ENCODE data around the gene ZER1.
"Not testable (repeated sequence)": the region's sequence is repeated elsewhere in the genome, so short reads cannot be mapped to it uniquely, and the experiment has no call there.

Gene ZER1

GRCh38 chr9:128696923-128697707, 74.6 kb downstream of the ZER1 start:
- no peak for DNase-seq (ENCODE audit: extremely low read depth in 1 of 2, low read depth in 1 of 2)

- DNase-seq (ENCODE audit: extremely low read depth in 1 of 2, low read depth in 1 of 2) = no peak
Measured at GRCh38 chr9:128694344-128694743, 77.4 kb downstream of the ZER1 start.

- not testable (repeated sequence) for DNase-seq (ENCODE audit: extremely low read depth in 1 of 2, low read depth in 1 of 2)
Measured at GRCh38 chr9:128693738-128694137, 78.0 kb downstream of the ZER1 start.

- no peak for DNase-seq (ENCODE audit: extremely low read depth in 1 of 2, low read depth in 1 of 2)
Measured at GRCh38 chr9:128690684-128691034, 81.1 kb downstream of the ZER1 start.

- peak; percentile 21 to 40 for DNase-seq (ENCODE audit: extremely low read depth in 1 of 2, low read depth in 1 of 2)
Measured at GRCh38 chr9:128689820-128690683, 81.7 kb downstream of the ZER1 start.

GRCh38 chr9:128689293-128689774, 82.4 kb downstream of the ZER1 start:
- DNase-seq (ENCODE audit: extremely low read depth in 1 of 2, low read depth in 1 of 2) = peak; percentile 20 to 48

- DNase-seq (ENCODE audit: extremely low read depth in 1 of 2, low read depth in 1 of 2) = peak; percentile 62 to 85
Measured at GRCh38 chr9:128688501-128689292, 83.0 kb downstream of the ZER1 start, which contains the start of gene SET. TSS of gene SET (plus strand) at chr9:128689222. CDS start at chr9:128689583, 361 bp downstream.

- DNase-seq (ENCODE audit: extremely low read depth in 1 of 2, low read depth in 1 of 2) = no peak
Measured at GRCh38 chr9:128687453-128687852, 84.3 kb downstream of the ZER1 start.

- no peak for DNase-seq (ENCODE audit: extremely low read depth in 1 of 2, low read depth in 1 of 2)
Measured at GRCh38 chr9:128685636-128686489, 85.9 kb downstream of the ZER1 start.

- DNase-seq (ENCODE audit: extremely low read depth in 1 of 2, low read depth in 1 of 2) = peak; percentile 31 to 55
Measured at GRCh38 chr9:128684325-128685199, 87.2 kb downstream of the ZER1 start.

- no peak for DNase-seq (ENCODE audit: extremely low read depth in 1 of 2, low read depth in 1 of 2)
Measured at GRCh38 chr9:128684065-128684324, 87.7 kb downstream of the ZER1 start.

- DNase-seq (ENCODE audit: extremely low read depth in 1 of 2, low read depth in 1 of 2) = no peak
Measured at GRCh38 chr9:128683340-128684064, 88.2 kb downstream of the ZER1 start.

Data from activated CD8-positive, alpha-beta memory T cell treated with anti-CD3 and anti-CD28 coated beads for 1 hour (primary cell).